Loucy (cell line): Measurements from ENCODE around the gene ABCC3.

Experiments
- EZH2phosphoT487 ChIP-seq: fragments of 200-600 bp; IDR thresholded peaks from 2 replicates; pipeline ENCODE4 v1.6.1; 2018; ENCODE audit warnings: antibody characterized with exemption, mild to moderate bottlenecking, moderate library complexity, borderline replicate concordance
- TF ChIP-seq, protein P1 (sequence below): fragments of 200-600 bp; sonication (generic); conservative IDR thresholded peaks from 2 replicates; pipeline ENCODE4 v1.5.1; 2014; ENCODE audit warnings: mild to moderate bottlenecking, antibody characterized with exemption, low read length

DNA sequence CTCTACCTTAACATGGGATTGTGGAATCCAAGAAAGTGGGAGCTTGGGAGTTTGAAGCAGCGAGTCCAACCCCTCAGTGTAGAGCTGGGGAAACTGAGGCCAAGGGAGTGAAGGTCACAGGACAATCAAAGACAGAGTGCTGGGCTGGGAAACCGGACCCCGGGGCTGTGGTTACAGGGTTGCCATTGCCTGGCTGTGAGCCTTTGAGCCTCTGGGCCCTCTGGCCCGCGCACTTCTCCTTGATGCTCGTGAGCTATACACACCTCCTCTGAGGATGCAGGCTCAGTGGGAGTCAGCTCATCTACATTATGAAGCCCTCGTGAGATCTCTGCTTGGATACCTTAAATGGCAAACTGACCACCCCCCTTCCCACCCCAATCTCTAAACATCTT is 2.1 kb downstream of the ABCC3 start:
- no peak for TF ChIP-seq EZH2phosphoT487
- TF ChIP-seq, protein P1, sequence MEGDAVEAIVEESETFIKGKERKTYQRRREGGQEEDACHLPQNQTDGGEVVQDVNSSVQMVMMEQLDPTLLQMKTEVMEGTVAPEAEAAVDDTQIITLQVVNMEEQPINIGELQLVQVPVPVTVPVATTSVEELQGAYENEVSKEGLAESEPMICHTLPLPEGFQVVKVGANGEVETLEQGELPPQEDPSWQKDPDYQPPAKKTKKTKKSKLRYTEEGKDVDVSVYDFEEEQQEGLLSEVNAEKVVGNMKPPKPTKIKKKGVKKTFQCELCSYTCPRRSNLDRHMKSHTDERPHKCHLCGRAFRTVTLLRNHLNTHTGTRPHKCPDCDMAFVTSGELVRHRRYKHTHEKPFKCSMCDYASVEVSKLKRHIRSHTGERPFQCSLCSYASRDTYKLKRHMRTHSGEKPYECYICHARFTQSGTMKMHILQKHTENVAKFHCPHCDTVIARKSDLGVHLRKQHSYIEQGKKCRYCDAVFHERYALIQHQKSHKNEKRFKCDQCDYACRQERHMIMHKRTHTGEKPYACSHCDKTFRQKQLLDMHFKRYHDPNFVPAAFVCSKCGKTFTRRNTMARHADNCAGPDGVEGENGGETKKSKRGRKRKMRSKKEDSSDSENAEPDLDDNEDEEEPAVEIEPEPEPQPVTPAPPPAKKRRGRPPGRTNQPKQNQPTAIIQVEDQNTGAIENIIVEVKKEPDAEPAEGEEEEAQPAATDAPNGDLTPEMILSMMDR = no peak
